ENCODE measurements around the gene HACD2.

Gene HACD2

GRCh38 chr3:123584988-123585937 lies at the start of gene HACD2:
HACD2 (minus strand) TSS chr3:123585053; CDS start chr3:123585027, 26 bp downstream.
- TF ChIP-seq CTCF (IDR thresholded peaks at IDR 0.05; ENCODE audit: low read depth, low read length, missing control alignments): no peak

GRCh38 chr3:123634149-123635051 lies 49.5 kb upstream of the HACD2 start:
- H3K4me3 ChIP-seq (ENCODE audit: low read depth, low read length): no peak overlapping the region
- no peak for TF ChIP-seq CTCF (IDR thresholded peaks at IDR 0.05; ENCODE audit: low read depth, low read length, missing control alignments)
- no peak for DNase-seq (ENCODE audit: low read depth)

More at GRCh38 chr3:123584988-123585937, at the start of gene HACD2:
- DNase-seq (ENCODE audit: low read depth): peak; percentile 92
- H3K4me3 ChIP-seq (ENCODE audit: low read depth, low read length): peak within 1 kb of the TSS; percentile 82

GRCh38 chr3:123633530-123633929 lies 48.7 kb upstream of the HACD2 start:
- no peak for DNase-seq (ENCODE audit: low read depth)
- H3K4me3 ChIP-seq (ENCODE audit: low read depth, low read length): no peak overlapping the region
- no peak for TF ChIP-seq CTCF (IDR thresholded peaks at IDR 0.05; ENCODE audit: low read depth, low read length, missing control alignments)

- H3K4me3 ChIP-seq (ENCODE audit: low read depth, low read length): no peak overlapping the region
- DNase-seq (ENCODE audit: low read depth): no peak
- TF ChIP-seq CTCF (IDR thresholded peaks at IDR 0.05; ENCODE audit: low read depth, low read length, missing control alignments): no peak
These were observed 47.4 kb upstream of the HACD2 start for GRCh38 chr3:123632161-123632655.

GRCh38 chr3:123629747-123630047 lies 44.8 kb upstream of the HACD2 start:
- H3K4me3 ChIP-seq (ENCODE audit: low read depth, low read length): no peak overlapping the region
- peak; percentile 5 for TF ChIP-seq CTCF (IDR thresholded peaks at IDR 0.05; ENCODE audit: low read depth, low read length, missing control alignments)
- no peak for DNase-seq (ENCODE audit: low read depth)

- no peak for TF ChIP-seq CTCF (IDR thresholded peaks at IDR 0.05; ENCODE audit: low read depth, low read length, missing control alignments)
- no peak overlapping the region for H3K4me3 ChIP-seq (ENCODE audit: low read depth, low read length)
- no peak for DNase-seq (ENCODE audit: low read depth)
These were observed 44.3 kb upstream of the HACD2 start for GRCh38 chr3:123628996-123629746.
